Esophagus muscularis mucosa (tissue), 4 donors: ENCODE measurements around the gene HSDL2. TPM values are rescaled to one million over a fixed set of nuclear protein-coding genes. Genes with fewer than 3 reads are reported as not detected.

Experiments used
- DNase-seq: peaks from one replicate; pipeline ENCODE4 v3.0.0-alpha.2; 2017; ENCODE audit errors: extremely low spot score
- H3K27ac ChIP-seq, 4 donors: fragments of 200-600 bp; sonication (generic); replicated peaks in 1 of 4; 1 replicate in 3 of 4; 2 replicates in 1 of 4; pipeline ENCODE4 v1.5.1; 2016 to 2019; ENCODE audit warnings: mild to moderate bottlenecking in 1 of 4
- H3K27me3 ChIP-seq, 4 donors: fragments of 200-600 bp; sonication (generic); one replicate each; pipeline versions ENCODE4 v1.5.1 to v1.6.0; 2016 to 2019
- H3K36me3 ChIP-seq, 4 donors: fragments of 200-600 bp; sonication (generic); one replicate each; pipeline ENCODE4 v1.5.1; 2016 to 2019
- H3K4me1 ChIP-seq, 4 donors: fragments of 200-600 bp; sonication (generic); one replicate each; pipeline ENCODE4 v1.5.1; 2016 to 2019
- H3K4me3 ChIP-seq, 4 donors: fragments of 200-600 bp; sonication (generic); 1 replicate in 2 of 4; 2 replicates in 2 of 4; pipeline ENCODE4 v1.5.1; 2016 to 2019; ENCODE audit warnings: mild to moderate bottlenecking in 4 of 4, moderate library complexity in 1 of 4
- H3K9me3 ChIP-seq, 4 donors: fragments of 200-600 bp; sonication (generic); 1 replicate in 3 of 4; 2 replicates in 1 of 4; pipeline ENCODE4 v1.5.1; 2016 to 2019
- EP300 ChIP-seq: sonication (generic); formaldehyde crosslinking; IDR thresholded peaks from one replicate; pipeline ENCODE4 v1.6.1; 2017; ENCODE audit warnings: antibody characterized with exemption
- POLR2A ChIP-seq: fragments of 450-650 bp; IDR thresholded peaks from one replicate; pipeline ENCODE4 v1.6.1; 2017; ENCODE audit warnings: antibody characterized with exemption, moderate library complexity, mild to moderate bottlenecking, low read depth
- POLR2AphosphoS5 ChIP-seq, 2 donors: sonication (generic); formaldehyde crosslinking; IDR thresholded peaks; one replicate each; pipeline ENCODE4 v1.6.1; 2017; ENCODE audit warnings: antibody characterized with exemption in 2 of 2
- WGBS: methylation state at CpG from one replicate; pipeline ENCODE4 v1.1.5; 2018; 5-methylcytosine and 5-hydroxymethylcytosine counted together
- intact Hi-C: fragments of 100-400 bp; cut with DNase I; formaldehyde crosslinking; loops from one replicate; pipeline ENCODE4 v1.15.1; 2023
- total RNA-seq, 4 donors: library from RNA; depleted of rRNA; stranded (reverse); fragments of >200 nt; gene quantifications; one replicate each; pipeline versions ENCODE4 v1.1.0 to v1.2.1, GENCODE V29; 2016
- TF ChIP-seq, protein P1 (sequence below), 3 experiments: fragments of 200-600 bp in 2 of 3; fragments of 450-650 bp in 1 of 3; sonication (generic) in 2 of 3; IDR thresholded peaks; one replicate each; pipeline ENCODE4 v1.5.1; 2017 to 2019; ENCODE audit warnings: antibody characterized with exemption in 3 of 3, mild to moderate bottlenecking in 2 of 3, moderate library complexity in 1 of 3

HSDL2 gene
- total RNA-seq, 4 donors from 2014 or later, result 34.3 to 73.1 (median 50.0) TPM

DNA sequence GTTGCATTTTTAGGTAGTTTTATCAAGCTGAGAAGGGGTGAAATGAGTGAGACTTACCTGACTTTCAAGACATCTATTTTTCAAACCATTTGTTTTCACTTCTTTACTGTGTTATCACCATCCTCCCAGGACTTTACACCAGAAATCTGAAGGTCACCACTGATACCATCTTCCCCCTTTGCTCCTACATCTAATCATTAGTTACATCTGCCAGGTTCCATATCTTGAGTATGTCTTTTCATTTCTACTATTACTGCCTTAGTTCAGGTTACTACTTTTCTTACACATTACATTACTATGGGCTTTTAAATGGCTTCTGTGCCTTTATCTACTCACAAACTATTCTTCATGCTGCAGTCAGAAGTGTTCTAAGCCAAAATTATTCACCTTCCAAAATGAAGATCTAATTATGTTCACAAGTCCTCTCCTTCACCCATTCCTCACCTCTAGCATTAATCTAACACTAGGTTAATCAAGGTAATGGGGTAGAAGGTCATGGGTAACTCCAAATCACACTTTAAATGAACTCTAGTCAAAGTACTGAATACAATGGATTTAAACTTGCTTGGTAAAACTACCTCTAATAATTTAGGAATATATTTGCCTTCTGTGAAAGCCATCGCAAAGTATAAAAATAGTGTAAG, 2.1 kb upstream of the HSDL2 start:
- Histone ChIP-seq H3K27me3 (no peaks in the 10 kb centered on the region), H3K27ac (peak overlapping the region; percentile 95 to 99 (median 98)), H3K9me3 (no peaks in the 10 kb centered on the region), H3K4me3 (peak overlapping the region; percentile 65 to 99 (median 84)), H3K36me3 (no peaks in the 10 kb centered on the region), H3K4me1 (peaks cover 30 to 47% (median 43%) of the 10 kb centered on the region in 4 donors)
- 62% methylated on average over 1 of the region's 1 CpG for WGBS
- TF ChIP-seq POLR2A (no peak), EP300 (no peak), POLR2AphosphoS5 (IDR thresholded peaks at IDR 0.05) (no peak)
- TF ChIP-seq, protein P1, sequence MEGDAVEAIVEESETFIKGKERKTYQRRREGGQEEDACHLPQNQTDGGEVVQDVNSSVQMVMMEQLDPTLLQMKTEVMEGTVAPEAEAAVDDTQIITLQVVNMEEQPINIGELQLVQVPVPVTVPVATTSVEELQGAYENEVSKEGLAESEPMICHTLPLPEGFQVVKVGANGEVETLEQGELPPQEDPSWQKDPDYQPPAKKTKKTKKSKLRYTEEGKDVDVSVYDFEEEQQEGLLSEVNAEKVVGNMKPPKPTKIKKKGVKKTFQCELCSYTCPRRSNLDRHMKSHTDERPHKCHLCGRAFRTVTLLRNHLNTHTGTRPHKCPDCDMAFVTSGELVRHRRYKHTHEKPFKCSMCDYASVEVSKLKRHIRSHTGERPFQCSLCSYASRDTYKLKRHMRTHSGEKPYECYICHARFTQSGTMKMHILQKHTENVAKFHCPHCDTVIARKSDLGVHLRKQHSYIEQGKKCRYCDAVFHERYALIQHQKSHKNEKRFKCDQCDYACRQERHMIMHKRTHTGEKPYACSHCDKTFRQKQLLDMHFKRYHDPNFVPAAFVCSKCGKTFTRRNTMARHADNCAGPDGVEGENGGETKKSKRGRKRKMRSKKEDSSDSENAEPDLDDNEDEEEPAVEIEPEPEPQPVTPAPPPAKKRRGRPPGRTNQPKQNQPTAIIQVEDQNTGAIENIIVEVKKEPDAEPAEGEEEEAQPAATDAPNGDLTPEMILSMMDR (IDR thresholded peaks at IDR 0.05), result no peak
- no peak for DNase-seq
- intact Hi-C loops, result loop anchor here (5.0 kb wide), 3 partner anchors 46 to 339 kb away; partner anchors contain the start of genes INIP, KIAA1958 and PTBP3

DNA sequence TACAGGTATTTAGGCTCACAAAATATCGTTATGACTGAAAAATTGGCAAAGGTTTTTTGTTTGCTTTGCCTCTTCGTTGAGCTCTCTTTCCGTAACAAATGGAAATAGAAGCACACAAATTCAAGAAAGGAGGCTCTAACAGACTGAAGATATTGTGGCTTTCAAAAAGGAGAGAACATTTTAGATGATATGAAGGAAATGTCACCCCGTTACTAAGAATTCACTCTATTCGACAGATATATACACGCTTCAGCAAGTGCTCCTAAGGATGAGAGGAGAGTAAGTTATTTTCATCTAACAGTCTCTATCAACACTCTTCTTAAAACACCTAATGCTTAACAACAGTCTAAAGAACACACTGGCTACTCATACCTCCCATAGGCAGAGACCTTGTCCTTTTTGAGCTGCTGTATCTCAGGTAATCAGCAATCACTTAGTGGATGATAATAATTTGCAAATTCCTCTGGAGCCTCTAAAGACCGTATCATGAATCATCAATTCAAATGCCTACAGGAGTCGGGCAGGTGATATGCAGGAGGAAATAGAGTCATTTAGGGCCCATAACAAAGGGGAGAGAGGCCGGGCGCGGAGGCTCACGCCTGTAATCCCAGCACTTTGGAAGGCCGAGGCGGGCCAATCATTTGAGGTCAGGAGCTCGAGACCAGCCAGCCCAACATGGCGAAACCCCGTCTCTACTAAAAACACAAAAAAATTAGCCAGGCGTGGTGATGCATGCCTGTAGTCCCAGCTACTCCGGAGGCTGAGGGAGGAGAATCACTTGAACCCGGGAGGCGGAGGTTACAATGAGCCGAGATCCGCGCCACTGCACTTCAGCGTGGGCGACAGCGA, 1.4 kb upstream of the HSDL2 start:
- Histone ChIP-seq H3K27me3 (no peaks in the 10 kb centered on the region), H3K4me1 (peaks cover 35 to 53% (median 51%) of the 10 kb centered on the region in 4 donors), H3K4me3 (peak overlapping the region; percentile 65 to 99 (median 84)), H3K36me3 (no peaks in the 10 kb centered on the region), H3K9me3 (no peaks in the 10 kb centered on the region), H3K27ac (peak overlapping the region; percentile 95 to 99 (median 98))
- no peak for TF ChIP-seq POLR2AphosphoS5 (IDR thresholded peaks at IDR 0.05)
- TF ChIP-seq, protein P1 (IDR thresholded peaks at IDR 0.05), result no peak
- no peak for TF ChIP-seq EP300
- no peak for DNase-seq
- intact Hi-C loops, result loop anchor here (5.0 kb wide), 3 partner anchors 46 to 339 kb away; partner anchors contain the start of genes INIP, KIAA1958 and PTBP3
- WGBS, result 22% methylated on average over 27 of the region's 27 CpGs

DNA sequence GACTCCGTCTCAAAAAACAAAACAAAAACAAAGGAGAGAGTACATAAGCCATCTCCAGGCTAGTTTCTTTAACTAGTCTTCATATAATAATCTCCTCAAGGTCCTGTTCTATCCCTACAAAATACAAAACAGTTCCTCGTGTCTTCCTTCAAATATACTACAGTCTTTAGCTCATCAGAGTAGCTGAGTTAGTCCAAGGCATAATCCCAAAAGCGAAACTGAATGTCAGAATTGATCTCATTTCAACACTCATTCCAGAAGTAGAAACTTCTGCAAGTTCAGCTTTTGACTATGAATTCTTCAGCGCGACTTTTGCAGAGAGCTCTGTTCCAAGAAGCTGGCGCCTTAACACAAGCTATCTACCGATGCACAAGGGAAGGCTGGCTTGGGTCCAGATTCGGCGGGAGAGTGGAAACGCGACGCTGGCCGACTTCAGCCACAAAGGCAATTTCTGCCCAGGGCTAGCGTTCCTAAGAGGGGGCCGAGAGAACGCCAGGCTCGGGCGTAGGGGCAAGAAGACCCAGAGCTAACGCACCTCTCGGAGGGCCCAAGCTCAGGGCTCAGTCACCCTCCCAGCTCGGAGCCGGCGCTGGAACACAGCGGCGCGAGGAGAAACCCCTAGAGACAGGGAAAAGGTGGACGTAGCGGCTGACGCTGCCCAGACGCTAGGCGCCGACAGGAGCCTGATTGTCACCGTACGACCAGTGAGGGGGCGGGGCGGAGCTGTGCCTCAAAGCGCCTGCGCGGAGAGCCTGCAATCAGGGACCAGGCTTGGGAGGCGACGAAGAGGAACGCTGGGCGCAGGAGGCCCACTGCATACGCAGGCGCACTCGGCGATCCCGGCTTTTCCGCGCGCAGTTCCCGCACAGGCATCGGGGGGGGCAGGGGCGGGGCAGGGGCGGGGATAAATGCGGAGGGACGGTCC, 469 bp upstream of the HSDL2 start:
- no peaks in the 10 kb centered on the region for H3K36me3 ChIP-seq
- no peaks in the 10 kb centered on the region for H3K27me3 ChIP-seq
- peak overlapping the region; percentile 95 to 99 (median 98) for H3K27ac ChIP-seq
- peaks cover 39 to 61% (median 58%) of the 10 kb centered on the region in 4 donors for H3K4me1 ChIP-seq
- WGBS, result under 1% methylated on average over 17 of the region's 57 CpGs
- TF ChIP-seq, protein P1 (IDR thresholded peaks at IDR 0.05), result peak in 1 of 3 experiments; percentile 23
- TF ChIP-seq POLR2AphosphoS5 (IDR thresholded peaks at IDR 0.05) (peak; percentile 97 to 98), POLR2A (peak; percentile 83), EP300 (no peak)
- peak overlapping the region; percentile 65 to 99 (median 84) for H3K4me3 ChIP-seq
- DNase-seq, result peak; percentile 100
- H3K9me3 ChIP-seq, result no peaks in the 10 kb centered on the region
- intact Hi-C loops, result loop anchor here (5.0 kb wide), 3 partner anchors 47 to 338 kb away; partner anchors contain the start of genes INIP, KIAA1958 and PTBP3

DNA sequence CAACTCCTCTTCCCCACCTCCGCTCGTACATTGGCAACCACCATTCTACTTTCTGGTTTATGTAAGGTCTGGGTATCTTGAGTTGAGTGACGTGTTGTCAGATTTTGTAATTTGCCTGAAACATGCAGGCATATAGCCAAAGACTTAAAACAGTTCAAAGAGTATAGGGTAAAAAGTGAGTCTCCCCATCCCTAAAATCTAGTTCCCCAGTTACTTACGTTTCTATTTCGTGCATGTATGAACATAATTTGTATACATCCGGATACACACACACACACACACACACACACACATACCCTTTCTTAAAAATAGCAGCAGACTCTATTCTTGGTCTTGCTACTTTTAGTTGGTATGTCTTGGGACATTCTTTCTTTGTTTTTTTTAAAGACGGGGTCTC, 915 bp downstream of the HSDL2 start:
- intact Hi-C loops, result no loop called here
- 42% methylated on average over 7 of the region's 7 CpGs for WGBS
- H3K27me3 ChIP-seq, result no peaks in the 10 kb centered on the region
- peak overlapping the region; percentile 65 to 99 (median 84) for H3K4me3 ChIP-seq
- H3K27ac ChIP-seq, result peak overlapping the region; percentile 95 to 99 (median 98)
- DNase-seq, result no peak
- peaks cover 45 to 70% (median 65%) of the 10 kb centered on the region in 4 donors for H3K4me1 ChIP-seq
- H3K36me3 ChIP-seq, result no peaks in the 10 kb centered on the region
- TF ChIP-seq, protein P1 (IDR thresholded peaks at IDR 0.05), result no peak
- TF ChIP-seq EP300 (no peak), POLR2A (no peak), POLR2AphosphoS5 (IDR thresholded peaks at IDR 0.05) (no peak)
- no peaks in the 10 kb centered on the region for H3K9me3 ChIP-seq
